ENCODE data around the gene TBC1D24.
"Not testable (repeated sequence)": the region's sequence is repeated elsewhere in the genome, so short reads cannot be mapped to it uniquely, and the experiment has no call there.

TBC1D24 gene

DNA sequence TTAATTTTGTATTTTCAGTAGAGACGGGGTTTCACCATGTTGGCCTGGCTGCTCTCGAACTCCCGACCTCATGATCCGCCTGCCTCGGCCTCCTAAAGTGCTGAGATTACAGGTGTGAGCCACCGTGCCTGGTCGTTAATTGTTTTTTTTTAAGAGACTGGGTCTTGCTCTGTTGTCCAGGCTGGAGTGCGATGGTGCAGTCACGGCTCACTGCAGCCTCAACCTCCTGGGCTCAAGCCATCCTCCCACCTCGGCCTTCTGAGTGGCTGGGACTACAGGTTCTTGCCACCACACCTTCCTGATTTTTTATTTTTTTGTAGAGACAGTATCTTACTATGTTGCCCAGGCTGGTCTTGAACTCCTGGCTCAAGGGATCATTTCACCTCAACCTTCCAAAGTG lies 5.1 kb downstream of the TBC1D24 start:
- not testable (repeated sequence) for H3K27ac ChIP-seq (ENCODE audit: low read depth, low read length); H3K9ac ChIP-seq (ENCODE audit: low read length in 5 of 5); H3K27me3 ChIP-seq (ENCODE audit: control insufficient read depth in 5 of 5, insufficient read depth in 4 of 5, low read length in 5 of 5); H3K4me3 ChIP-seq (ENCODE audit: low read depth in 1 of 5, low read length in 5 of 5); H3K9me3 ChIP-seq (ENCODE audit: control insufficient read depth in 5 of 5, low read length in 5 of 5); H3K36me3 ChIP-seq (ENCODE audit: control insufficient read depth in 5 of 5, insufficient read depth in 5 of 5, low read length in 5 of 5)
- peaks cover 8 to 45% (median 39%) of the 10 kb centered on the region in 5 donors for H3K4me1 ChIP-seq (ENCODE audit: control insufficient read depth in 5 of 5, insufficient read depth in 5 of 5, low read length in 5 of 5)

DNA sequence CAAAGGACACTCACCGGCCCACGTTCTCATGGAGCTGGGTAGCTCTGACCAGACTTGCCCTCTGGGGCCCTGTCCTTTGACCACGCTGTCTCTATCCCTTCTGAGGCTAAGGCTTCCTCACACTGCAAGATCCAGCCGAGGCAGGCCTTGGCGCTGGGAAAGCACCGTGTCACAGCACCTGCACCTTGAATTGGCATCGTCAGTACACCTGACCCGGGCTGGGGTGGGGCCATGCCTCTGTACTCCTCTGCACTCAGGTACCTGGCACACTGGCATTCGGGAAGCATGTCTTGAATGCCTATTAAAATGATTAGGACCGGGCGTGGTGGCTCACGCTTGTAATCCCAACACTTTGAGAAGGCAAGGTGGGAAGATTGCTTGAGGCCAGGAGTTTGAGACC lies 6.0 kb downstream of the TBC1D24 start:
- Histone ChIP-seq H3K9ac (ENCODE audit: low read length in 5 of 5) (no peak overlapping the region), H3K9me3 (ENCODE audit: control insufficient read depth in 5 of 5, low read length in 5 of 5) (no peaks in the 10 kb centered on the region), H3K4me1 (ENCODE audit: control insufficient read depth in 5 of 5, insufficient read depth in 5 of 5, low read length in 5 of 5) (peaks cover 6 to 45% (median 36%) of the 10 kb centered on the region in 5 donors), H3K27me3 (ENCODE audit: control insufficient read depth in 5 of 5, insufficient read depth in 4 of 5, low read length in 5 of 5) (no peaks in the 10 kb centered on the region), H3K27ac (ENCODE audit: low read depth, low read length) (no peak overlapping the region), H3K4me3 (ENCODE audit: low read depth in 1 of 5, low read length in 5 of 5) (no peak overlapping the region), H3K36me3 (ENCODE audit: control insufficient read depth in 5 of 5, insufficient read depth in 5 of 5, low read length in 5 of 5) (peaks cover 0 to 3% (median 0%) of the 10 kb centered on the region in 5 donors)

DNA sequence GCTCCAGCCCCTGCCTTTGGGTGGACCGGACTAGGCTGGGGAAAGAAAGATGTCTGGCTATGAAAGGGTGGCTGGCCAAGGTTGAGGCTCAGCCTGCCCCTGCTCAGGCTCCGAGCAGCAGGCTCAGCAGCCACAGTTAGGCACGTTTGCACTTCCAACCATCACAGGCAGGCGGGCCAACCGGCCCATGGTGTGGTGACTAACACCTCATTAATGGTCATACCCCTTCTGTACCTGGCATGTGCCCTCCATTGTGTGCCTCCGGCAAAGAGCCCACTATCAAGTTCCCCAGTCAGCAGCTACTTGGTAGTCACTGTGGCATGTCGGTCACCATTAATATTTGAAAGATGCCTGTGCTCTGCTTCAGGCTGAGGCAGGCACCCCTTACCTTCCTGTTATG lies 6.7 kb downstream of the TBC1D24 start:
- H3K9me3 ChIP-seq (ENCODE audit: control insufficient read depth in 5 of 5, low read length in 5 of 5): no peaks in the 10 kb centered on the region
- H3K36me3 ChIP-seq (ENCODE audit: control insufficient read depth in 5 of 5, insufficient read depth in 5 of 5, low read length in 5 of 5): peaks cover 0 to 3% (median 0%) of the 10 kb centered on the region in 5 donors
- H3K4me1 ChIP-seq (ENCODE audit: control insufficient read depth in 5 of 5, insufficient read depth in 5 of 5, low read length in 5 of 5): peaks cover 5 to 47% (median 31%) of the 10 kb centered on the region in 5 donors
- peak overlapping the region in 1 of 5 donors; percentile 69 for H3K9ac ChIP-seq (ENCODE audit: low read length in 5 of 5)
- H3K27me3 ChIP-seq (ENCODE audit: control insufficient read depth in 5 of 5, insufficient read depth in 4 of 5, low read length in 5 of 5): no peaks in the 10 kb centered on the region
- H3K4me3 ChIP-seq (ENCODE audit: low read depth in 1 of 5, low read length in 5 of 5): no peak overlapping the region
- H3K27ac ChIP-seq (ENCODE audit: low read depth, low read length): no peak overlapping the region

DNA sequence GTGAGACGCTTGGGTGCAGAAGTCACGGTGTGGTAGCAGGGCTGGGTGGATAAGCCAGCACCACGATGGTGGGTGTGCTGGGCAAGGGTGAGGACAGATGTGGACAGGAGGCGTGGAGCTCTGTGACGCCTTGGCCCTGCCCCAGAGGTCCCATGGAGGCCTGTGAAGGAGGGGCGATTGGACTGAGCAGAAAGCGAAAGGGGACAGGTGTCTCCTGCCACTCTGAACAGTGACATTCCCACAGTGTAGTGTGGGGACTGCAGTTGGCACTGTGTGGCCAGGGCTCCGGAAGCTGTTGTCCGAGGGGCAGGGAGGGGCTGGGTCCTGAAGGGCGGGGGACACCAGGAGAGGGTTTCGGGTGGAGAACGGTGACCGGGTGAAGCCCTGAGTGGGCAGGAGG lies 7.3 kb downstream of the TBC1D24 start:
- H3K27me3 ChIP-seq (ENCODE audit: control insufficient read depth in 5 of 5, insufficient read depth in 4 of 5, low read length in 5 of 5): no peaks in the 10 kb centered on the region
- no peaks in the 10 kb centered on the region for H3K9me3 ChIP-seq (ENCODE audit: control insufficient read depth in 5 of 5, low read length in 5 of 5)
- H3K9ac ChIP-seq (ENCODE audit: low read length in 5 of 5): peak overlapping the region in 2 of 5 donors; percentile 64 to 69
- no peak overlapping the region for H3K27ac ChIP-seq (ENCODE audit: low read depth, low read length)
- peaks cover 0 to 3% (median 0%) of the 10 kb centered on the region in 5 donors for H3K36me3 ChIP-seq (ENCODE audit: control insufficient read depth in 5 of 5, insufficient read depth in 5 of 5, low read length in 5 of 5)
- peaks cover 5 to 53% (median 34%) of the 10 kb centered on the region in 5 donors for H3K4me1 ChIP-seq (ENCODE audit: control insufficient read depth in 5 of 5, insufficient read depth in 5 of 5, low read length in 5 of 5)
- H3K4me3 ChIP-seq (ENCODE audit: low read depth in 1 of 5, low read length in 5 of 5): peak overlapping the region in 1 of 5 donors; percentile 32

DNA sequence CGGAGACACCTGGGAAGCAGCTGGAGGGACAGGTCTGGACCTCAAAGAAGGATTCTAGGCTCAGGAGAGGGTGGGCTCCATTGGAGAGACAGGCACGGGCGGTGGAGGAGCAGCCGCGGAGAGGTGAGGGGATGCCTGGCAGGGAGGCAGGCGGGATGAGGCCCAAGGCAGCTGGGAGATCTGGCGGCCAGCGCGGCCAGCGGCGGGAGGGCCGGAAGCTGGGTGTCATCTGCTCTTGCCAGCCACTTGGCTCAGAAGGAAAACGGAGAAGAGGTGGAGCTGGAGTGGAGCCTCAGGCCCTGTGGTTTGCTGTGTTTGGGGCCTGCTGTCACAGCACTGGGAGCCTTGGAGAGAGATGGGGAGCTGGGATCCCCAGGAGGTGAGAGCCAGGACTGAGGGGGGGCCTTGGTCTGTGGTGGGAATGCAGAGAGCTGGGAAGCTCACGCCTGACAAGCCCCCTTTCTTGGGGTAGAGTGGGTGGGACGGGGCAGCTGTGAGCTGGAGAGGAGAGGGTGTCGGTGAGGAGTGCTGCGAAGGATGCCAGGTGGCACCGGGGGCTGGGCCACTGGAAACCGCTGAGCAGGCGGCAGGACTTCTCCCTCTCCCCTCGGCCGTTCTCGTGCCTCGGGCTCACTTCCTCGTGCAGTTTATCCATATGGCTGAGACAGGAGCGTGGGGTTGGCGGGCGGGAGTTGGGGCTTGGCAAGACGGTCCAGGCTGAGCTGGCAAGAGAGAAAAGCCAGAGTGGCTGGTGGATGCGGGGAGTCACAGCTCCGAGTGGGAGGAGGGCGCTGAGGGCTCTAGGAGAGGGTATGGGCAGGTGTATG lies 8.0 kb downstream of the TBC1D24 start:
- Histone ChIP-seq H3K4me3 (ENCODE audit: low read depth in 1 of 5, low read length in 5 of 5) (peak overlapping the region in 4 of 5 donors; percentile 22 to 46 (median 34)), H3K27ac (ENCODE audit: low read depth, low read length) (peak overlapping the region; percentile 60), H3K4me1 (ENCODE audit: control insufficient read depth in 5 of 5, insufficient read depth in 5 of 5, low read length in 5 of 5) (peaks cover 5 to 59% (median 41%) of the 10 kb centered on the region in 5 donors), H3K36me3 (ENCODE audit: control insufficient read depth in 5 of 5, insufficient read depth in 5 of 5, low read length in 5 of 5) (peaks cover 0 to 3% (median 0%) of the 10 kb centered on the region in 5 donors), H3K9me3 (ENCODE audit: control insufficient read depth in 5 of 5, low read length in 5 of 5) (no peaks in the 10 kb centered on the region), H3K27me3 (ENCODE audit: control insufficient read depth in 5 of 5, insufficient read depth in 4 of 5, low read length in 5 of 5) (no peaks in the 10 kb centered on the region), H3K9ac (ENCODE audit: low read length in 5 of 5) (peak overlapping the region in 4 of 5 donors; percentile 25 to 69 (median 45))

DNA sequence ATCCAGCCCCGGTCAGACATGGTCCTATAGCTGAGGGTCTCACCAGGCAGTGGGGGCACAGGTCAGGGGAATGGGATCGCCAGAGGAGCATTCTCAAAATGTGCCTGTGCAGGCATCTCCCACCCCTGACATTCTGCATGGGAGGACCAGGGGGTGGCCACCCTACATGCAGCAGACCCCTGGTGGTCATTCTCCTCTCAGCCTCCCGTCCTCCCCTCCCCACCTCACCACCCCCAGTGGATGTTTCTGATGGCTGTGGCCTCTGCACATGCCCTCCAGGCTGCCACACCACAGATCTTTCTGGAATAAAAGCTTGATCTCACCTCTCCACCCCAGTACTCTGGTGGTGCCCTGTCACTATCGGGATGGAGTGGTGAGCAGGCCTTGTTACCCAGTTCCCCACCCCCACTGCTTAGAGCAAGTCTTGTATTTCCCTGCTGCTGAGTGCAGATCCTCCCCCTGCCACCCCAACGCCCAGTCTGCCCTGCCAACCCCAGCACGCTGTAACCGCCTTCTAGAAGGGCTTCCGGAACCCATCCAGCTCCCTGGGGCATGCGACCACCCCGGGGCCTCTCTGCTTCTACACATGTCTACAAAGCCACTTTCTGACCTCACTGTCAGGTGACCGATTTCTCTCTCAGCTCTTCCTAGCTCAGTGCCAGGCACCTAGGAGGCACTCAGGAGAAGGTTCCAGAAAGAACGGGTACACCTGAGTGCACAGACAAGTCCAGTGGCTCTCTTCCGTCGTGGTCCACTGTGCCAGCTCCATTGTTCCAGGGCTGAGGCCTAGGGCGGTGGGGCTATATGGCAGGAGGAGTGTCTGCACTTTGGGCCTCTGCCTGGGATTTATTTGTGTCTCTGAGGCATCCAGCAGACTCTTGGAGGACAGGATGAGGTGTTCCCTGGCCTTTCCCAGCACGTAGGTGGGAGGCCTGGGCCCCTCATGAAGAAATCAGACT lies 9.3 kb downstream of the TBC1D24 start:
- H3K36me3 ChIP-seq (ENCODE audit: control insufficient read depth in 5 of 5, insufficient read depth in 5 of 5, low read length in 5 of 5): peaks cover 0 to 3% (median 0%) of the 10 kb centered on the region in 5 donors
- H3K9me3 ChIP-seq (ENCODE audit: control insufficient read depth in 5 of 5, low read length in 5 of 5): no peaks in the 10 kb centered on the region
- H3K27ac ChIP-seq (ENCODE audit: low read depth, low read length): no peak overlapping the region
- no peak overlapping the region for H3K4me3 ChIP-seq (ENCODE audit: low read depth in 1 of 5, low read length in 5 of 5)
- H3K4me1 ChIP-seq (ENCODE audit: control insufficient read depth in 5 of 5, insufficient read depth in 5 of 5, low read length in 5 of 5): peaks cover 5 to 57% (median 41%) of the 10 kb centered on the region in 5 donors
- H3K9ac ChIP-seq (ENCODE audit: low read length in 5 of 5): peak overlapping the region in 2 of 5 donors; percentile 13 to 69
- H3K27me3 ChIP-seq (ENCODE audit: control insufficient read depth in 5 of 5, insufficient read depth in 4 of 5, low read length in 5 of 5): no peaks in the 10 kb centered on the region

DNA sequence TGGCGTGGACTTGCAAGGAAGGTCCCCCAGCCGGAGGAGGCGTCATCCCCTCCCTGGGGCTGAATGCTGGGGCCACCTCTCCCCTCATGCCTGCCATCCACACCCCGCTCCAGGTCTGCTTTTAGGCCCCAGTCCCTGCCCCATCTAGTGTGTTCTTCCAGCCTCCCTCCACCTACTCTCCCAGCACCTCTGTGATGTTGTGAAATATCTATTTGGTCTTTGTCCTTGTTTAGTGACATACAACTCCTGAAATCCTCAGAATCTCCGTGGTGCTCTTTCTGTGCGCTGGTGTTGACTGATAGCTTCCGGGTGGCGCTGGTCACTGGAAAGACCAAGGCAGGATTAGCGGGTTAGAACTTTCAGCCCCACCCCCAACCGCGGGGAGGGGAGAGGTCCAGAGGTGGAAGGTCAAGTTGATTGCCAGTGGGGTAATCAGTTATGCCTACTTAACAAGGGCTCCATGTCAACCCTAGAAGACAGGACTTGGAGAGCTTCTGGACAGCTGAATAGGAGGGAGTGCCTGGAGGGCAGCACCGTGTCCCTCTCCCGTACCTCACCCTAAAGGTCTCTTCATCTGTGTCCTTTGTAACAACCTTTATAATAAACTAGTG lies 10.1 kb downstream of the TBC1D24 start:
- peaks cover 5 to 57% (median 41%) of the 10 kb centered on the region in 5 donors for H3K4me1 ChIP-seq (ENCODE audit: control insufficient read depth in 5 of 5, insufficient read depth in 5 of 5, low read length in 5 of 5)
- peaks cover 0 to 7% (median under 1%) of the 10 kb centered on the region in 5 donors for H3K36me3 ChIP-seq (ENCODE audit: control insufficient read depth in 5 of 5, insufficient read depth in 5 of 5, low read length in 5 of 5)
- H3K9ac ChIP-seq (ENCODE audit: low read length in 5 of 5): peak overlapping the region in 2 of 5 donors; percentile 4 to 27
- no peak overlapping the region for H3K27ac ChIP-seq (ENCODE audit: low read depth, low read length)
- H3K27me3 ChIP-seq (ENCODE audit: control insufficient read depth in 5 of 5, insufficient read depth in 4 of 5, low read length in 5 of 5): no peaks in the 10 kb centered on the region
- H3K4me3 ChIP-seq (ENCODE audit: low read depth in 1 of 5, low read length in 5 of 5): no peak overlapping the region
- no peaks in the 10 kb centered on the region for H3K9me3 ChIP-seq (ENCODE audit: control insufficient read depth in 5 of 5, low read length in 5 of 5)

DNA sequence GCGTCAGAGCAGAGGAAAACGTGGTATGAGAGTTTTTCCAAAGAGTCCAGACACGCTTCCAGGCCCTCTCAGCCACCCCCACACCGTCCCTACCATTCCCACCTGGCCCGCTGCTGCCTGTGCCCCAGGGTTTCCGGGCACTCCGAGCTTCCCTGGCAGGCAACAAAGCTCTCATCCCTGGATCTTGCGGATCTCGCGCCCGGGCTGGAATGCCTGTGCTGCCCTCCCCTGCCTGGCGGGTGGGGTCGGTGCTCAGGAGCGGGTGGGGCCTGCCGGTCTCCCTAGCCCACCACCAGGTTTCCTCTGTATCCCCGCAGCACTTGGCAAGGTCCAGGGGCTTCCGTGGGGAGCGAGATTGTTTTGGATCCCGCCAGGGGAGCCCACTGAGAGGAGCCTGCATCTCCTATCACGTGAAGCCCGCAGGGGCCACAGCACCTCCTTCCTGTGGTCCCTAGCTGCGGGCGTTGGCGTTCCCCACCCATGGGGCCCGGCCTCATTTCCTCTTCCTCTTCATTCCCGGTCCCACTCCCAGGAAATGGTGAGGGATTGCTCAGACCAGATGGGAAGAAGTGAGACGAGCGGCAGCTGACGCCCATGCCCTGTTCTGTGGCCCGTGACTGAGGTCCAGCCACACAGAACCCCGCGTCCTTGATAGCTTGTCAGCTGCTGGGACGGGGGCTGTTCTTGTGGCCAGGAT lies 11.0 kb downstream of the TBC1D24 start:
- peaks cover 0 to 16% (median 7%) of the 10 kb centered on the region in 5 donors for H3K36me3 ChIP-seq (ENCODE audit: control insufficient read depth in 5 of 5, insufficient read depth in 5 of 5, low read length in 5 of 5)
- H3K4me3 ChIP-seq (ENCODE audit: low read depth in 1 of 5, low read length in 5 of 5): no peak overlapping the region
- peaks cover 5 to 57% (median 41%) of the 10 kb centered on the region in 5 donors for H3K4me1 ChIP-seq (ENCODE audit: control insufficient read depth in 5 of 5, insufficient read depth in 5 of 5, low read length in 5 of 5)
- H3K27me3 ChIP-seq (ENCODE audit: control insufficient read depth in 5 of 5, insufficient read depth in 4 of 5, low read length in 5 of 5): no peaks in the 10 kb centered on the region
- no peak overlapping the region for H3K27ac ChIP-seq (ENCODE audit: low read depth, low read length)
- H3K9me3 ChIP-seq (ENCODE audit: control insufficient read depth in 5 of 5, low read length in 5 of 5): no peaks in the 10 kb centered on the region
- peak overlapping the region in 2 of 5 donors; percentile 36 to 37 for H3K9ac ChIP-seq (ENCODE audit: low read length in 5 of 5)
